Lower lobe of right lung (tissue), 2 donors: ENCODE measurements around the gene UCHL3. TPM values are rescaled to one million over a fixed set of nuclear protein-coding genes. Genes with fewer than 3 reads are reported as not detected.

Experiments used
- ATAC-seq, 2 donors: fragments of 200-7000 bp; cut with Tn5 transposase; one replicate each; pipeline ENCODE4 v1.9.1; 2020 to 2022; ENCODE audit warnings: mild to moderate bottlenecking in 2 of 2, moderate library complexity in 2 of 2
- DNase-seq: peaks from one replicate; pipeline ENCODE4 v3.0.0-alpha.2; 2020
- H3K27ac ChIP-seq: fragments of 200-600 bp; one replicate; pipeline ENCODE4 v1.8.0; 2022
- H3K27me3 ChIP-seq: fragments of 200-600 bp; one replicate; pipeline ENCODE4 v1.8.0; 2022; ENCODE audit warnings: low read depth
- H3K36me3 ChIP-seq: fragments of 200-600 bp; one replicate; pipeline ENCODE4 v1.8.0; 2022; ENCODE audit warnings: mild to moderate bottlenecking
- H3K4me1 ChIP-seq: fragments of 200-600 bp; one replicate; pipeline ENCODE4 v1.8.0; 2022
- H3K4me3 ChIP-seq: fragments of 200-600 bp; one replicate; pipeline ENCODE4 v1.8.0; 2022; ENCODE audit warnings: mild to moderate bottlenecking
- H3K9me3 ChIP-seq: fragments of 200-600 bp; one replicate; pipeline ENCODE4 v1.8.0; 2022
- CTCF ChIP-seq: fragments of 200-600 bp; IDR thresholded peaks from one replicate; pipeline ENCODE4 v1.8.0; 2022; ENCODE audit warnings: antibody characterized with exemption, mild to moderate bottlenecking
- intact Hi-C: fragments of 100-400 bp; cut with DNase I; formaldehyde crosslinking; loops from one replicate; pipeline ENCODE4 v1.11.0; 2022
- total RNA-seq: library from RNA; stranded (reverse); fragmentation: NEBNext Ultra II Directional; extraction: Animal tissue kit (Norgen Biotek cat#: 25700); gene quantifications from one replicate; pipeline ENCODE4 v1.2.1, GENCODE V29; 2021
- donor health status: DM: no; HTN: yes; CAD: no; lungs with severe emphysema.

Gene UCHL3
- total RNA-seq, 1 donor from 2014 or later, result 14.0 TPM

DNA sequence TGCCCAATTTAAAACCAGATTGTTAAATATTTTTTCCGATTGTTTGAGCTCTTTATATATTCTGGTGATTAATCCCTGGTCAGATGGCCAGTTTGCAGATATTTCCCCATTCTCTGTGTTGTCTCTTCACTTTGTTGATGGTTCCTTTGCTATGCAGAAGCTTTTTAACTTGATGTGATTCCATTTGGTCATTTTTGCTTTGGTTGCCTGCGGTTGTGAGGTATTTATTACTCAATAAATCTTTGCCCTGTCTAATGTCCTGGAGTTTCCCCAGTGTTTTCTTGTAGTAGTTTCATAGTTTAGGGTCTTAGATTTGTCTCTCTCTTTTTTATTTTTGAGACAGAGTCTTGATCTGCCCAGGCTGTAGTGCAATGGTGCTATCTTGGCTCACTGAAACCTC lies 62.8 kb downstream of the UCHL3 start:
- TF ChIP-seq CTCF, result no peak
- H3K9me3 ChIP-seq, result no peaks in the 10 kb centered on the region
- intact Hi-C loops, result no loop called here
- no peaks in the 10 kb centered on the region for H3K36me3 ChIP-seq
- DNase-seq, result no peak
- H3K27me3 ChIP-seq, result no peaks in the 10 kb centered on the region
- no peaks in the 10 kb centered on the region for H3K4me1 ChIP-seq
- H3K4me3 ChIP-seq, result no peak overlapping the region
- no peak overlapping the region for H3K27ac ChIP-seq
- no peak for ATAC-seq

DNA sequence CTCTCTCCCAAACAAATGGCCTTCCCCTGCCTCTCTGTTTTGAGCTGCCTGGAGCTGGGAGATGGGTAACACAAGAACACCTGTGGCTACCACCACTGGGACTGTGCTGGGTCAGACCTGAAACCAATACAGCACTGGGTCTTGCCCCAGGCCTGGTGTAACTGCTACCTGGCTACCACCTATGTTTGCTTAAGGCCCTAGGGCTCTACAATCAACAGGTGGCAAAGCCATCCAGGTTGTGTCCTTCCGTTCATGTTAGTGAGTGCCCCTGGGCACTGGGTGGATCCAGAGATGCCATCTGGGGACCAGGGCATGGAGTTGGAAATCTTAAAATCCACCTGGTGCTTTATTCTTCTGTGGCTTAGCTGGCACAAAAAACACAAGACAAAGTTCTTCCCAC lies 67.6 kb downstream of the UCHL3 start:
- Histone ChIP-seq H3K36me3 (no peaks in the 10 kb centered on the region), H3K27me3 (no peaks in the 10 kb centered on the region), H3K4me1 (no peaks in the 10 kb centered on the region), H3K27ac (no peak overlapping the region), H3K4me3 (no peak overlapping the region), H3K9me3 (no peaks in the 10 kb centered on the region)
- TF ChIP-seq CTCF, result no peak
- ATAC-seq (no peak), DNase-seq (no peak)
- intact Hi-C loops, result no loop called here

DNA sequence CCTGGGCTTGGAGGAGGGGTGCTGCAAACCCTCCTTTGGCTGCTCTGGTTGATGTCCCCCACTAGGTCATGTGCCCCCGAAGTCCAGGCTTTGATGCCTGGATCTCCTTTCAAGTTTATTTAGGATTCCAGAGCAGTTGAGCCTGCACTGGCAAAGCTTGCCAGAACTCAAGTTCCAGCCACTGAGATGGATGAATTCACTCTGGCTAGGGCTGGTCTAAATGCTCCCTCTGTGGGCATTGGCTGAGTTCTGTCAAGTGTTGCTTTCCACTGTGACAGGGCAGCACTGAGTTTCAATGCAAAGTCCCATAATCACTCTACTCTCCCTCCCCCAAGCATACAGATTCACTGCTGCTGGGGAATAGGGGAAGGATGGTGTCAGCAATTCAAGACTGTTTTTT lies 68.7 kb downstream of the UCHL3 start:
- no peak for ATAC-seq
- H3K9me3 ChIP-seq, result no peaks in the 10 kb centered on the region

GRCh38 chr13:75620020-75620419 lies 70.4 kb downstream of the UCHL3 start:
- intact Hi-C loops, result no loop called here
- DNase-seq, result no peak
- Histone ChIP-seq H3K4me1 (no peaks in the 10 kb centered on the region), H3K27ac (no peak overlapping the region), H3K36me3 (no peaks in the 10 kb centered on the region), H3K4me3 (no peak overlapping the region), H3K27me3 (no peaks in the 10 kb centered on the region), H3K9me3 (no peaks in the 10 kb centered on the region)
- ATAC-seq, result no peak
- no peak for TF ChIP-seq CTCF

More for the DNA sequence above, 68.7 kb downstream of the UCHL3 start:
- H3K36me3 ChIP-seq, result no peaks in the 10 kb centered on the region
- H3K27me3 ChIP-seq, result no peaks in the 10 kb centered on the region
- H3K4me1 ChIP-seq, result no peaks in the 10 kb centered on the region
- intact Hi-C loops, result no loop called here
- no peak for DNase-seq
- TF ChIP-seq CTCF, result no peak
- no peak overlapping the region for H3K4me3 ChIP-seq
- no peak overlapping the region for H3K27ac ChIP-seq

DNA sequence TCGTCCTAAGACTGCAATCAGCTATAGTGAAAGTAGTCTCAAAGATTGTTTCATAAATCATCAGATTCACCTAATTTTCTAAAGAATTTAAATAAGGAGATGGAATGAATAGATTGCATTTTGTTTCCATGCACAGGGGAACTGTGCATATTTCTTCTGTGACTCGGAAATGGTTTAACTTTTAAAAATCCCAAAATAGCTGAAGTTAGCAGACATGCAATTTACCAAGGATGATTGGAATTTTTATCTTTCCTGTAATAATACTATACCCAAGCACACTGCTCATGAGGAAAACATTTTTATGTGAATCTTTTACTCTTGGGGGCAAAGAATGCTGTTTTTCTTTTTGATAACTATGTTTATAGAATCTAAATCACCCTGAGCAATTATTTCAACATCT lies 71.6 kb downstream of the UCHL3 start:
- DNase-seq (no peak), ATAC-seq (no peak)
- no peaks in the 10 kb centered on the region for H3K36me3 ChIP-seq
- no peaks in the 10 kb centered on the region for H3K9me3 ChIP-seq
- H3K4me3 ChIP-seq, result no peak overlapping the region
- no peak overlapping the region for H3K27ac ChIP-seq
- intact Hi-C loops, result no loop called here
- no peaks in the 10 kb centered on the region for H3K27me3 ChIP-seq
- no peaks in the 10 kb centered on the region for H3K4me1 ChIP-seq
- no peak for TF ChIP-seq CTCF

GRCh38 chr13:75628801-75629200 lies 79.2 kb downstream of the UCHL3 start:
- ATAC-seq (no peak), DNase-seq (no peak)
- no peaks in the 10 kb centered on the region for H3K27me3 ChIP-seq
- no peaks in the 10 kb centered on the region for H3K36me3 ChIP-seq
- no peak overlapping the region for H3K27ac ChIP-seq
- intact Hi-C loops, result no loop called here
- no peaks in the 10 kb centered on the region for H3K9me3 ChIP-seq
- TF ChIP-seq CTCF, result no peak
- H3K4me1 ChIP-seq, result no peaks in the 10 kb centered on the region
- H3K4me3 ChIP-seq, result no peak overlapping the region
